ENCODE data around the gene SPEF1.

DNA sequence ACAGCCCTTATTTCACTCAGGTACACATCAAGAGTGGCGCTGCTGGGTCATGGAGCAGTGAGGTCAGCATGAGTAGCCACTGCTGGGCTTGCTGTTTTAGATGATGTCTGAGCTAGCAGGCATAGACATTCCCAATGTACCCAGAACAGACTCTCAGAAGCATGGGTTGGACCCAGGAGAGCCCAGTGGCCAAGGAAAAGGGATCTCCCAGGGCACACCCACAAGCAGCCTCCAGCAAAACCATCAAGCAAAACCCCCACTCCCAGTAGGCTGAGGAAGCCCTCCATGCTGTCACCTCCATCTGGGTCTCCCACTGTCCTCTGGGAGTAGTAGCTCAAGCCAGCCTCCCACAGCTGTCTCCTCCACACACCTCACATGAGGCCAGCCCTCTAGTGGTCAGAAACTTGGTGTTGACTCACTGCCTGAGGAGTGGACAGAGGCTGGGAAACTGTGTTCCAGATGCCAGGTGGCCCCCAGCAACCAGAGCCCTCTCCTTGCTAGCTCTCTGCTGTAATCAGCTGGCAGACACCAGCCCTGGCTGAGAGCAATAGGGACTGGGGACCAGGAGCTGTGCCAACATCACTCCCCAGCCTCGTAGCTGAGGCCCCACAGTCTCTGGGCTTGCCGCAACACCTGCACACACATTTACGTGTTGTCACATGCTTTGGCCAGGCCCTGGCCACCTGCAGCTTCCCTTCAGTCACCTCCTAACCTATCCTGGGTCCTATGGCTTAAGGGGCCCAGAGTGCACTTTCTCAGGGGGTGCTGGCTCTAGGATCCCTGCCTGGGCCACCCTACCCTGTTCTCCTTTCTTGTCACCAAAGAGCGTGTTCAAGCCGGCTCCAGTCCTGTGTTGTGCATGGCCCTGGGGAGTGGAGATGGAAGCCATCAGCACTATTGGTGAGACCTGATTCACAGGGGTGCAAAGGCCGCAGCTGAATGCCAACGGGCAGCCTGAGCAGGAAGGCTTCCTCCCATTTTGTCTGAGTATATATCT, 37.2 kb upstream of the SPEF1 start:
- TF ChIP-seq, protein P1, sequence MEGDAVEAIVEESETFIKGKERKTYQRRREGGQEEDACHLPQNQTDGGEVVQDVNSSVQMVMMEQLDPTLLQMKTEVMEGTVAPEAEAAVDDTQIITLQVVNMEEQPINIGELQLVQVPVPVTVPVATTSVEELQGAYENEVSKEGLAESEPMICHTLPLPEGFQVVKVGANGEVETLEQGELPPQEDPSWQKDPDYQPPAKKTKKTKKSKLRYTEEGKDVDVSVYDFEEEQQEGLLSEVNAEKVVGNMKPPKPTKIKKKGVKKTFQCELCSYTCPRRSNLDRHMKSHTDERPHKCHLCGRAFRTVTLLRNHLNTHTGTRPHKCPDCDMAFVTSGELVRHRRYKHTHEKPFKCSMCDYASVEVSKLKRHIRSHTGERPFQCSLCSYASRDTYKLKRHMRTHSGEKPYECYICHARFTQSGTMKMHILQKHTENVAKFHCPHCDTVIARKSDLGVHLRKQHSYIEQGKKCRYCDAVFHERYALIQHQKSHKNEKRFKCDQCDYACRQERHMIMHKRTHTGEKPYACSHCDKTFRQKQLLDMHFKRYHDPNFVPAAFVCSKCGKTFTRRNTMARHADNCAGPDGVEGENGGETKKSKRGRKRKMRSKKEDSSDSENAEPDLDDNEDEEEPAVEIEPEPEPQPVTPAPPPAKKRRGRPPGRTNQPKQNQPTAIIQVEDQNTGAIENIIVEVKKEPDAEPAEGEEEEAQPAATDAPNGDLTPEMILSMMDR (IDR thresholded peaks at IDR 0.05), result peak; percentile 54 to 96 (median 95)
- TF ChIP-seq POLR2A (IDR thresholded peaks at IDR 0.05), result peak in 2 of 3 donors; percentile 55 to 60

All from body of pancreas (tissue), 4 donors.